Natural killer cell (primary cell): ENCODE data around the gene HOXC5. TPM values are rescaled to one million over a fixed set of nuclear protein-coding genes. Genes with fewer than 3 reads are reported as not detected.

ENCODE experiments used
- ATAC-seq, 3 donors: fragments of 150-1000 bp in 2 of 3; fragments of 200-7000 bp in 1 of 3; cut with Tn5 transposase; 1 replicate in 1 of 3; 2 replicates in 2 of 3; pipeline ENCODE4 v1.10.0; 2021; ENCODE audit warnings: mild to moderate bottlenecking in 2 of 3, moderate library complexity in 2 of 3
- DNase-seq, 2 donors: peaks; one replicate each; pipeline versions ENCODE4 v3.0.0 to v3.0.0-alpha.2; 2013 to 2021; ENCODE audit warnings: mixed read lengths in 1 of 2
- H3K27ac ChIP-seq: one replicate; pipeline ENCODE4 v1.5.1; 2013; ENCODE audit warnings: mild to moderate bottlenecking, low read length
- H3K27me3 ChIP-seq: one replicate; pipeline ENCODE4 v1.6.1; 2013; ENCODE audit warnings: low read length; ENCODE audit not compliant: control insufficient read depth, insufficient read depth
- H3K36me3 ChIP-seq: one replicate; pipeline ENCODE4 v1.6.1; 2013; ENCODE audit warnings: low read length; ENCODE audit not compliant: control insufficient read depth, insufficient read depth
- H3K4me1 ChIP-seq: one replicate; pipeline ENCODE4 v1.6.1; 2013; ENCODE audit warnings: low read length; ENCODE audit not compliant: control insufficient read depth, insufficient read depth
- H3K4me3 ChIP-seq: one replicate; pipeline ENCODE4 v1.5.1; 2013; ENCODE audit warnings: low read length
- H3K9me3 ChIP-seq: one replicate; pipeline ENCODE4 v1.6.1; 2013; ENCODE audit warnings: low read length; ENCODE audit not compliant: control insufficient read depth, insufficient read depth
- H3K27ac Mint-ChIP-seq, 2 donors: one replicate each; pipeline ENCODE4 v1.8.0; 2022; ENCODE audit warnings: mild to moderate bottlenecking in 2 of 2, mixed read lengths in 2 of 2, moderate library complexity in 1 of 2
- H3K27me3 Mint-ChIP-seq, 2 donors: one replicate each; pipeline ENCODE4 v1.8.0; 2022; ENCODE audit warnings: low read depth in 2 of 2, mixed read lengths in 2 of 2
- H3K36me3 Mint-ChIP-seq: one replicate; pipeline ENCODE4 v1.8.0; 2022; ENCODE audit warnings: mixed read lengths
- H3K4me1 Mint-ChIP-seq, 2 donors: one replicate each; pipeline ENCODE4 v1.8.0; 2022; ENCODE audit warnings: mixed read lengths in 2 of 2
- H3K4me3 Mint-ChIP-seq: one replicate; pipeline ENCODE4 v1.8.0; 2022; ENCODE audit warnings: mild to moderate bottlenecking, moderate library complexity, mixed read lengths
- H3K9me3 Mint-ChIP-seq, 2 donors: one replicate each; pipeline ENCODE4 v1.8.0; 2022; ENCODE audit warnings: mixed read lengths in 2 of 2
- WGBS: methylation state at CpG from one replicate; pipeline ENCODE4 v1.1.7; 2013; ENCODE audit warnings: missing lambda C conversion rate; ENCODE audit not compliant: insufficient coverage; 5-methylcytosine and 5-hydroxymethylcytosine counted together
- intact Hi-C: fragments of 100-400 bp; cut with micrococcal nuclease; formaldehyde crosslinking; loops from one replicate; pipeline ENCODE4 v1.14.2; 2022
- total RNA-seq, 4 donors: library from RNA; stranded (reverse); fragments of 120-200 nt in 1 of 4; gene quantifications; one replicate each; pipeline versions ENCODE4 v1.2.3 to v1.2.4, GENCODE V29; 2013 to 2022
- TF ChIP-seq, protein P1 (sequence below): fragments of 200-600 bp; IDR thresholded peaks from one replicate; pipeline ENCODE4 v1.8.0; 2022; ENCODE audit warnings: antibody characterized with exemption

HOXC5 gene
- total RNA-seq, 3 donors from 2014 or later (not counting 1 experiment from before 2014, with no cell fraction given), result 0.20 TPM; not detected in 2

DNA sequence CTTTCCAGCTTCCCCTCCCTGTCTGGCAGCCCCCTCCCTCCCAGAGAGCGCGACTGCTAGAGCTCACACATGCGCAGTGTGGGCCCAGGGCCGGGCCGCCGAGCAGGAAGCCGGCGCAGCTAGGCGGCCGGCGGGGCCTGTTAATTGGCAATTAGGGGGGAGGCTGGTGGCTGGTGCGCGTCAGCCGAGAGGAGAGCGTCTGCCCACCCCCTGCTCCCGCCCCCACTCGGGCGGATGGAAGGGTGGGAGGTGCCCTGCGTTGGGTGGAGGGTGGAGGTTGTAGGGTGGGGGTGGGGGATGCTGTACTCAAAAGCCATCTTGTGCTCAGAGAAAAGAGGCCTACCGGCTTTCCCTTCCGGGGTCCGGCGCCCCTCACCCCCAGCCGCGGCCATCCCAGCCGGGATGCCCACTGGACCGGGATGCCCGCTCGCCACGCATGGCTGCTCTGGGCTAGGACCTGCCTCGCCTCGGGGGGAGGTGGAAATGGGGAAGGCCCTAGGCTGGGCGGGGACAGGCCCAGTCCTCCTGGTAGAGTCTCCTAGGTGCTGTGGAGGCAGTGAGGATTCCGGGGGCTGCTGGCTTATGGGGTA, 14.9 kb upstream of the HOXC5 start:
- Histone ChIP-seq H3K27ac (peak overlapping the region; percentile 65), H3K36me3 (no peaks in the 10 kb centered on the region), H3K27me3 (peaks cover 56% of the 10 kb centered on the region), H3K4me1 (peaks cover 33% of the 10 kb centered on the region), H3K4me3 (peak overlapping the region; percentile 55), H3K9me3 (no peaks in the 10 kb centered on the region)
- H3K4me1 Mint-ChIP-seq, result peaks cover 14 to 37% of the 10 kb centered on the region in 2 donors
- peak overlapping the region; percentile 23 to 89 for H3K27ac Mint-ChIP-seq
- no peaks in the 10 kb centered on the region for H3K36me3 Mint-ChIP-seq
- intact Hi-C loops, result loop anchor here (2.0 to 10.0 kb wide), 2 partner anchors 15 to 267 kb away; partner anchors contain the start of genes CBX5, HNRNPA1 and HOXC5
- H3K4me3 Mint-ChIP-seq, result peak overlapping the region; percentile 81
- DNase-seq, result peak; percentile 73 to 87
- ATAC-seq, result peak; percentile 89 to 95 (median 90)
- peaks cover 39 to 55% of the 10 kb centered on the region in 2 donors for H3K27me3 Mint-ChIP-seq
- no peaks in the 10 kb centered on the region for H3K9me3 Mint-ChIP-seq
- 2% methylated on average over 34 of the region's 34 CpGs for WGBS
- TF ChIP-seq, protein P1, sequence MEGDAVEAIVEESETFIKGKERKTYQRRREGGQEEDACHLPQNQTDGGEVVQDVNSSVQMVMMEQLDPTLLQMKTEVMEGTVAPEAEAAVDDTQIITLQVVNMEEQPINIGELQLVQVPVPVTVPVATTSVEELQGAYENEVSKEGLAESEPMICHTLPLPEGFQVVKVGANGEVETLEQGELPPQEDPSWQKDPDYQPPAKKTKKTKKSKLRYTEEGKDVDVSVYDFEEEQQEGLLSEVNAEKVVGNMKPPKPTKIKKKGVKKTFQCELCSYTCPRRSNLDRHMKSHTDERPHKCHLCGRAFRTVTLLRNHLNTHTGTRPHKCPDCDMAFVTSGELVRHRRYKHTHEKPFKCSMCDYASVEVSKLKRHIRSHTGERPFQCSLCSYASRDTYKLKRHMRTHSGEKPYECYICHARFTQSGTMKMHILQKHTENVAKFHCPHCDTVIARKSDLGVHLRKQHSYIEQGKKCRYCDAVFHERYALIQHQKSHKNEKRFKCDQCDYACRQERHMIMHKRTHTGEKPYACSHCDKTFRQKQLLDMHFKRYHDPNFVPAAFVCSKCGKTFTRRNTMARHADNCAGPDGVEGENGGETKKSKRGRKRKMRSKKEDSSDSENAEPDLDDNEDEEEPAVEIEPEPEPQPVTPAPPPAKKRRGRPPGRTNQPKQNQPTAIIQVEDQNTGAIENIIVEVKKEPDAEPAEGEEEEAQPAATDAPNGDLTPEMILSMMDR, result no peak

DNA sequence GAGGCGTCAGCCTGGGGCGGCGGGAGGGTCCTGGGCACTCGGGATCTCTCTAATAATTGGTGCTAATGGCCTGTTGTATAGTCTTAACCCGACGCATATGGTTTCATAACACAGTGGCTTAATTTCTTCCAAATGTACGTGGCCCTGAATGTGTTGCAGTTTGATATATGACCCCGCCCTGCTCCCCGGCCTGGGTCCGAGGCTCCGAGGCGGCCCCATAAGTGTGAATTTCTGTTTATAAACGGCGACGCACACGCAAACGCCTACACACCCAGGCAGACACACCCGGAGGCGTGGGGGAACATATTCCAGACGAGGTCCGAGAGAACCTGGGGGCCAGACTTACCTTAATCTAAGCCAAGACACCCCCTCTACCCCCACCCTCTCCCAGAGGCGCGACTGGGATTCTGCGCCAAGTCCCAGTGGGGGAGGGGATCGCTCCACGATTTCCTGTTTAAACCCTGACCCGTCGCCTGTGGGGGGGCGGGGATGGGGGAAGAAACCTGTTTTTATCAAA, 14.3 kb upstream of the HOXC5 start:
- TF ChIP-seq, protein P1, result no peak
- peaks cover 55% of the 10 kb centered on the region for H3K27me3 ChIP-seq
- DNase-seq (no peak), ATAC-seq (no peak)
- WGBS, result 40% methylated on average over 27 of the region's 29 CpGs
- peaks cover 14 to 37% of the 10 kb centered on the region in 2 donors for H3K4me1 Mint-ChIP-seq
- H3K4me1 ChIP-seq, result peaks cover 33% of the 10 kb centered on the region
- H3K27ac Mint-ChIP-seq, result peak overlapping the region in 1 of 2 donors; percentile 89
- no peaks in the 10 kb centered on the region for H3K36me3 ChIP-seq
- H3K36me3 Mint-ChIP-seq, result no peaks in the 10 kb centered on the region
- H3K4me3 Mint-ChIP-seq, result peak overlapping the region; percentile 81
- peak overlapping the region; percentile 65 for H3K27ac ChIP-seq
- H3K4me3 ChIP-seq, result peak overlapping the region; percentile 55
- no peaks in the 10 kb centered on the region for H3K9me3 Mint-ChIP-seq
- peaks cover 39 to 55% of the 10 kb centered on the region in 2 donors for H3K27me3 Mint-ChIP-seq
- intact Hi-C loops, result loop anchor here (10.0 kb wide), 1 partner anchor 266 kb away; the partner anchor contains the start of genes CBX5 and HNRNPA1
- no peaks in the 10 kb centered on the region for H3K9me3 ChIP-seq

DNA sequence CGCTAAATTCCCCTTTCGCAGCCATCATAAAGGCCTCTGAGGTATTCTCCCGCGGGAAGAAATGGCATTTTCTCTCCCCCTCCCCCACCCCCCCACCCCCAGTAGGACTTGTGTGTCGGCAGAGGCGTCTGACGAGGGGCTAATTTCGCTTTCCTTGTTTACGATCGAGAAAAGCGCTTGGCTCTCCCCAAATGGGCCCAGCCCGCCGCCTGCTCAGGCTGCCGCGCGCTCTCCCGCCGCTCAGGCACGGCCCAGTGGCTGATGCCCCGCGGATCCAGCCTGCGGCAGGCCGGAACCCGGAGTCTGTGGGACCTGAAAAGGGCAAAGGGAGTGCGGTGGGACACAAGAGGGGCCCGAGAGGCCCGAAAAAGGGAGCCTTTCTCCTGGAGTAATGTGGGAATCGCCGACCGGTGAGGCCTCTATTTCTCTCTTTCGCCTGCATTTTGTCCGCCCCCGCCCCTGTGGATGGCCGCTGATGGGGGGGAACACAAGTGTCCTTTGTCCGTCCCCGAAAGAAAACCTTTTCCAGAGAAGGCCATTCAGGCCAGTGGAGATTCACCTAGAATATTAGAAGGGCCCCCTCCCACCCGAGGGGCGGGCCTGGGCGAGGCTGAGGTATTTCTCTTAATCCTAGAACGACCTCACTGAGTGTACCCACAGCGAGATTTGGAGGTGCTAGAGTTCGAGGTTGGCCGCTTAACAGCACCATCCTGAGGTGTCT, 13.6 kb upstream of the HOXC5 start:
- 40% methylated on average over 37 of the region's 43 CpGs for WGBS
- no peak overlapping the region for H3K27ac ChIP-seq
- peak overlapping the region in 1 of 2 donors; percentile 37 for H3K27ac Mint-ChIP-seq
- no peaks in the 10 kb centered on the region for H3K36me3 Mint-ChIP-seq
- no peak for ATAC-seq
- H3K9me3 Mint-ChIP-seq, result no peaks in the 10 kb centered on the region
- no peak for DNase-seq
- H3K4me3 Mint-ChIP-seq, result peak overlapping the region; percentile 61
- H3K4me1 ChIP-seq, result peaks cover 32% of the 10 kb centered on the region
- no peaks in the 10 kb centered on the region for H3K9me3 ChIP-seq
- H3K4me1 Mint-ChIP-seq, result peaks cover 14 to 33% of the 10 kb centered on the region in 2 donors
- H3K27me3 Mint-ChIP-seq, result peaks cover 44 to 58% of the 10 kb centered on the region in 2 donors
- no peaks in the 10 kb centered on the region for H3K36me3 ChIP-seq
- intact Hi-C loops, result loop anchor here (10.0 kb wide), 1 partner anchor 266 kb away; the partner anchor contains the start of genes CBX5 and HNRNPA1
- no peak overlapping the region for H3K4me3 ChIP-seq
- peaks cover 55% of the 10 kb centered on the region for H3K27me3 ChIP-seq
- TF ChIP-seq, protein P1, result no peak
